Measurements from ENCODE around the gene FBXW12. TPM values are rescaled to one million over a fixed set of nuclear protein-coding genes. Genes with fewer than 3 reads are reported as not detected.

Gene FBXW12
- total and polyA plus RNA-seq, 2 of the 8 experiments (the other 6 are each of a cell fraction or from before 2014, with no cell fraction given) = 0.35 to 0.85 TPM

GRCh38 chr3:48387634-48388033 lies 15.6 kb downstream of the FBXW12 start:
- no peak overlapping the region for H3K27ac ChIP-seq (ENCODE audit: low read depth, low read length)
- DNase-seq (ENCODE audit: low read depth in 1 of 2, low spot score in 2 of 2) (no peak), FAIRE-seq (no peak)
- no peak overlapping the region for H2BK20ac ChIP-seq (ENCODE audit: low read length)
- H2AFZ ChIP-seq (ENCODE audit: low read length) = no peak overlapping the region
- no peak overlapping the region for H3K4me2 ChIP-seq (ENCODE audit: insufficient read depth in 1 of 2, low read depth in 2 of 2, low read length in 2 of 2)
- no peak overlapping the region for H3K4ac ChIP-seq (replicated peaks; ENCODE audit: insufficient read length, low read depth, low read length)
- no peaks in the 10 kb centered on the region for H3K27me3 ChIP-seq (replicated peaks in 1 of 4; ENCODE audit: control insufficient read depth in 3 of 4, extremely low read depth in 1 of 4, insufficient read depth in 3 of 4, low read length in 3 of 4)
- H3K79me2 ChIP-seq (ENCODE audit: control insufficient read depth in 1 of 2, insufficient read depth in 2 of 2, low read length in 2 of 2) = no peaks in the 10 kb centered on the region
- ChIA-PET POLR2A (ENCODE audit: partially characterized antibody) (interaction anchor here (1.3 kb wide), 1 partner anchor 12 kb away, joined by 3 read pairs; no protein-coding TSS in a partner anchor), CTCF (ENCODE audit: partially characterized antibody) (interaction anchor here (0.6 to 4.1 kb wide), 5 partner anchors 13 to 1917 kb away, joined by 3 to 21 read pairs (median 3); no protein-coding TSS in a partner anchor)
- H3K9ac ChIP-seq (replicated peaks in 1 of 4; ENCODE audit: extremely low read depth in 1 of 4, low read depth in 3 of 4, low read length in 3 of 4) = no peak overlapping the region
- H3K56ac ChIP-seq (replicated peaks; ENCODE audit: insufficient read length, low read depth, low read length) = no peak overlapping the region
- H3K4me1 ChIP-seq (replicated peaks in 1 of 4; ENCODE audit: control insufficient read depth in 3 of 4, insufficient read depth in 4 of 4, low read length in 3 of 4) = no peaks in the 10 kb centered on the region
- no peak overlapping the region for H2BK12ac ChIP-seq (ENCODE audit: low read depth, low read length)
- H4K8ac ChIP-seq (ENCODE audit: extremely low read depth, insufficient read depth, low read length) = no peak overlapping the region
- no peak overlapping the region for H3K18ac ChIP-seq (ENCODE audit: extremely low read depth, low read length)
- H2BK15ac ChIP-seq (ENCODE audit: low read length) = no peak overlapping the region
- no peaks in the 10 kb centered on the region for H3K79me1 ChIP-seq (ENCODE audit: low read depth, low read length)
- no peak overlapping the region for H2BK5ac ChIP-seq (ENCODE audit: low read depth, low read length)
- H4K5ac ChIP-seq (ENCODE audit: insufficient read length, low read depth, low read length) = no peak overlapping the region
- no peaks in the 10 kb centered on the region for H3K36me3 ChIP-seq (ENCODE audit: control insufficient read depth in 2 of 4, insufficient read depth in 4 of 4, low read length in 3 of 4)
- H3K23ac ChIP-seq (ENCODE audit: insufficient read length) = no peak overlapping the region
- no peak overlapping the region for H2BK120ac ChIP-seq (replicated peaks; ENCODE audit: low read depth, low read length)
- H3K4me3 ChIP-seq (ENCODE audit: extremely low read depth in 1 of 4, insufficient read depth in 2 of 4, low read depth in 3 of 4, low read length in 4 of 4) = no peak overlapping the region
- H2AK5ac ChIP-seq (ENCODE audit: low read depth, low read length) = no peak overlapping the region
- H3K14ac ChIP-seq (ENCODE audit: insufficient read length) = no peak overlapping the region
- no peaks in the 10 kb centered on the region for H3K9me3 ChIP-seq (ENCODE audit: insufficient read depth in 2 of 2, low read depth in 1 of 2, low read length in 1 of 2)
- H4K91ac ChIP-seq (replicated peaks; ENCODE audit: insufficient read length, low read length) = no peak overlapping the region
- no peaks in the 10 kb centered on the region for H3K23me2 ChIP-seq (ENCODE audit: low read depth, low read length)
- H4K20me1 ChIP-seq (replicated peaks in 1 of 2; ENCODE audit: control insufficient read depth in 1 of 2, insufficient read depth in 2 of 2, low read length in 2 of 2) = no peaks in the 10 kb centered on the region
- TF ChIP-seq BACH1 (IDR thresholded peaks at IDR 0.05; ENCODE audit: low read length) (no peak), POLR2A (IDR thresholded peaks at IDR 0.05; ENCODE audit: control extremely low read depth in 1 of 2, low read depth in 2 of 2, low read length in 2 of 2) (no peak)

Data from H1 (cell line).